Gastroesophageal sphincter (tissue), 4 donors: Measurements from ENCODE around the gene ZEB1. TPM values are rescaled to one million over a fixed set of nuclear protein-coding genes. Genes with fewer than 3 reads are reported as not detected.

Experiments used
- ATAC-seq: fragments of 150-250 bp; one replicate; pipeline ENCODE4 v1.9.1; 2016; ENCODE audit warnings: mild to moderate bottlenecking, moderate library complexity
- H3K27ac ChIP-seq, 4 donors: fragments of 200-600 bp; sonication (generic) in 3 of 4; 1 replicate in 3 of 4; 2 replicates in 1 of 4; pipeline ENCODE4 v1.5.1; 2016 to 2019
- H3K27me3 ChIP-seq: fragments of 200-600 bp; sonication (generic); one replicate; pipeline ENCODE4 v1.5.1; 2019
- H3K36me3 ChIP-seq, 2 donors: fragments of 200-600 bp; sonication (generic); one replicate each; pipeline ENCODE4 v1.5.1; 2019; ENCODE audit warnings: control low read depth in 1 of 2
- H3K4me1 ChIP-seq, 3 donors: fragments of 200-600 bp; sonication (generic); 1 replicate in 2 of 3; 2 replicates in 1 of 3; pipeline ENCODE4 v1.5.1; 2016 to 2019; ENCODE audit warnings: control low read depth in 2 of 3
- H3K4me3 ChIP-seq, 2 donors: fragments of 200-600 bp; sonication (generic); one replicate each; pipeline ENCODE4 v1.5.1; 2019; ENCODE audit warnings: mild to moderate bottlenecking in 1 of 2, moderate library complexity in 1 of 2
- H3K9me3 ChIP-seq, 3 donors: fragments of 200-600 bp; sonication (generic); one replicate each; pipeline ENCODE4 v1.5.1; 2017 to 2019; ENCODE audit warnings: control low read depth in 2 of 3
- EP300 ChIP-seq: sonication (generic); formaldehyde crosslinking; IDR thresholded peaks from one replicate; pipeline ENCODE4 v1.6.1; 2017; ENCODE audit warnings: antibody characterized with exemption, mild to moderate bottlenecking
- POLR2A ChIP-seq, 2 donors: fragments of 450-650 bp; IDR thresholded peaks; one replicate each; pipeline ENCODE4 v1.6.1; 2017; ENCODE audit warnings: antibody characterized with exemption in 2 of 2, mild to moderate bottlenecking in 2 of 2, moderate library complexity in 1 of 2
- POLR2AphosphoS5 ChIP-seq: sonication (generic); formaldehyde crosslinking; IDR thresholded peaks from one replicate; pipeline ENCODE4 v1.6.1; 2017; ENCODE audit warnings: antibody characterized with exemption
- WGBS, 2 donors: methylation state at CpG; one replicate each; pipeline ENCODE4 v1.1.5; 2018; ENCODE audit warnings: low coverage in 1 of 2; 5-methylcytosine and 5-hydroxymethylcytosine counted together
- total RNA-seq, 4 donors: library from RNA; depleted of rRNA; stranded (reverse); fragments of >200 nt; gene quantifications; one replicate each; pipeline ENCODE4 v1.1.0, GENCODE V29; 2016
- TF ChIP-seq, protein P1 (sequence below), 4 experiments: fragments of 200-600 bp in 2 of 4; fragments of 450-650 bp in 2 of 4; sonication (generic) in 1 of 4; IDR thresholded peaks; one replicate each; pipeline ENCODE4 v1.5.1; 2017 to 2019; ENCODE audit warnings: antibody characterized with exemption in 4 of 4, mild to moderate bottlenecking in 2 of 4, moderate library complexity in 2 of 4

Gene ZEB1
- total RNA-seq, 4 donors from 2014 or later = 191 to 219 (median 198) TPM

DNA sequence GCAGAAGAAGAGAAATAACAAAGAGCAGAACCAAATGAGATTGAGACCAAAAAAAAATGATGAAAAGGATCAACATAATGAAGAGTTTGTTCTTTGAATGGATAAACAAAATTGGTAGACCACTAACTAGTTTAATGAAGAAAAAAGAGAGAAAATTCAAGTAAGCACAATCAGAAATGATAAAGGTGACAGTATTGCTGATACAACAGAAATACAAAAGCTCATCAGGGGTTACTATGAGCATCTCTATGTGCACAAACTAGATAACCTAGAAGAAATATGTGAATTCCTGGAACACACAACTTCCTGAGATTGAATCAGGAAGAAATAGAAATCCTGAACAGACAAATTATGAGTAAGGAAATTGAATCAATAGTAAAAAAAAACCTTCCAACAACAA, 157.1 kb downstream of the ZEB1 start:
- Histone ChIP-seq H3K4me3 (no peak overlapping the region), H3K4me1 (no peaks in the 10 kb centered on the region), H3K27ac (no peak overlapping the region), H3K36me3 (no peaks in the 10 kb centered on the region), H3K27me3 (no peaks in the 10 kb centered on the region), H3K9me3 (peaks cover 0 to 11% (median 2%) of the 10 kb centered on the region in 3 donors)
- no peak for TF ChIP-seq POLR2A (IDR thresholded peaks at IDR 0.05)
- TF ChIP-seq, protein P1, sequence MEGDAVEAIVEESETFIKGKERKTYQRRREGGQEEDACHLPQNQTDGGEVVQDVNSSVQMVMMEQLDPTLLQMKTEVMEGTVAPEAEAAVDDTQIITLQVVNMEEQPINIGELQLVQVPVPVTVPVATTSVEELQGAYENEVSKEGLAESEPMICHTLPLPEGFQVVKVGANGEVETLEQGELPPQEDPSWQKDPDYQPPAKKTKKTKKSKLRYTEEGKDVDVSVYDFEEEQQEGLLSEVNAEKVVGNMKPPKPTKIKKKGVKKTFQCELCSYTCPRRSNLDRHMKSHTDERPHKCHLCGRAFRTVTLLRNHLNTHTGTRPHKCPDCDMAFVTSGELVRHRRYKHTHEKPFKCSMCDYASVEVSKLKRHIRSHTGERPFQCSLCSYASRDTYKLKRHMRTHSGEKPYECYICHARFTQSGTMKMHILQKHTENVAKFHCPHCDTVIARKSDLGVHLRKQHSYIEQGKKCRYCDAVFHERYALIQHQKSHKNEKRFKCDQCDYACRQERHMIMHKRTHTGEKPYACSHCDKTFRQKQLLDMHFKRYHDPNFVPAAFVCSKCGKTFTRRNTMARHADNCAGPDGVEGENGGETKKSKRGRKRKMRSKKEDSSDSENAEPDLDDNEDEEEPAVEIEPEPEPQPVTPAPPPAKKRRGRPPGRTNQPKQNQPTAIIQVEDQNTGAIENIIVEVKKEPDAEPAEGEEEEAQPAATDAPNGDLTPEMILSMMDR (IDR thresholded peaks at IDR 0.05) = no peak
- no peak for TF ChIP-seq POLR2AphosphoS5
- no peak for TF ChIP-seq EP300
- no peak for ATAC-seq

DNA sequence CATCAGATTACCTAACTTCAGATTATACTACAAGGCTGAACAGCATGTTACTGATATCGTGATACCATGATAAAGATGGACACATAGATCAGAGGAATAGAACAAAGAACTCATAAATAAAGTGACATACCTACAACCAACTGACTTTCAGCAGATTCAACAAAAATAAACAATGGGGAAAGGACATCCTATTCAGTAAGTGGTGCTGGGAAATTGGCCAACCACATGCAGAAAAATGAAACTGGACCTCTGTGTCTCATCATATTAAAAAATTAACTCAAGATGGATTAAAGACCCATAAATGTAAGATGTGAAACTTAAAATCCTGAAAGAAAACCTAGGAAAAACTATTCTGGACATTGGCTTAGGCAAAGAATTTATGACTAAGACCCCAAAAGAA, 158.6 kb downstream of the ZEB1 start:
- no peaks in the 10 kb centered on the region for H3K36me3 ChIP-seq
- H3K27me3 ChIP-seq = no peaks in the 10 kb centered on the region
- peaks cover 0 to 11% (median 2%) of the 10 kb centered on the region in 3 donors for H3K9me3 ChIP-seq
- TF ChIP-seq EP300 = no peak
- TF ChIP-seq, protein P1 (IDR thresholded peaks at IDR 0.05) = no peak
- no peak for TF ChIP-seq POLR2A (IDR thresholded peaks at IDR 0.05)
- TF ChIP-seq POLR2AphosphoS5 = no peak
- H3K27ac ChIP-seq = no peak overlapping the region
- H3K4me1 ChIP-seq = no peaks in the 10 kb centered on the region
- H3K4me3 ChIP-seq = no peak overlapping the region
- no peak for ATAC-seq
- 31 to 50% methylated on average over 1 of the region's 1 CpG for WGBS, 2 donors

DNA sequence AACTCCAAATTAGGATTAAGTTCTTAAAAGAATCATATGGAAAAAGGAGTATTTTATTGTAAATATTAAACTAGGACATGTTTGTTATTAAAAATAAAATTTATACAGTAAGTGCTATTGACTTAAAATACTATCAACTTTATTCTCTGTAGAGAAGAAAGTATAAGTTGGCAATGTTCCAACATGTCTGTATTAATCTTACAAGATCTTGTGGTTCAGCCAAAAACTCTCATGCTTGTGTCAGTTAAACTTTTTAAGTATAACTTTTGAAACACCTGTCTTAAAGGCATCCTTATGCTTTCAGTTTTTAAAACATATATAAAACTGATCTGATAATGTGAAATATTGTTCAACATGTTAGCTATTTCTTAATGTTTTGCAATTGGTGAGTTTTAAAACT, 160.7 kb downstream of the ZEB1 start:
- H3K36me3 ChIP-seq = no peaks in the 10 kb centered on the region
- TF ChIP-seq EP300 (no peak), POLR2AphosphoS5 (no peak), POLR2A (IDR thresholded peaks at IDR 0.05) (no peak)
- TF ChIP-seq, protein P1 (IDR thresholded peaks at IDR 0.05) = no peak
- no peaks in the 10 kb centered on the region for H3K27me3 ChIP-seq
- H3K4me1 ChIP-seq = no peaks in the 10 kb centered on the region
- no peak overlapping the region for H3K27ac ChIP-seq
- H3K4me3 ChIP-seq = no peak overlapping the region
- peaks cover 0 to 11% (median 2%) of the 10 kb centered on the region in 3 donors for H3K9me3 ChIP-seq
- ATAC-seq = no peak

DNA sequence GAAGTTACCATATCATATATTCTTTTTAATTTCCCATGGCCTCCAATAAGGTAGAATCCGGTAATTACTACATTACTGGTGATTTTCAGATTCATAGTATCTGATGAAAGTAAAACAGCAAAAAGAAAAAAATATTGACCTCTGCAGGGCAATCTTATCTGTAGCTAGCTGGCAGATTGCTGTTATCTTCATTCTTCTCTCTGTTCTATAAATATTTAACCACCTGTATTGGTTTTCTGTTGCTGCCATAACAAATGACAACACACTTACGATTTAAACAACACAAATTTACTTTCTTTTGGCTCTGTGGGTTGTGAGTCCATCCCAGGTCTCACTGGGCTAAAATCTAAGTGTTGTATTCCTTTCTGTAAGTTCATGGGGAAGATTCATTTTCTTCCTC, 164.5 kb downstream of the ZEB1 start:
- ATAC-seq = no peak
- H3K27me3 ChIP-seq = no peaks in the 10 kb centered on the region
- 70 to 93% methylated on average over 2 of the region's 2 CpGs for WGBS, 2 donors
- no peak overlapping the region for H3K4me3 ChIP-seq
- no peak for TF ChIP-seq POLR2A (IDR thresholded peaks at IDR 0.05)
- TF ChIP-seq, protein P1 (IDR thresholded peaks at IDR 0.05) = no peak
- no peak for TF ChIP-seq EP300
- no peak for TF ChIP-seq POLR2AphosphoS5
- H3K9me3 ChIP-seq = peaks cover 0 to 8% (median 0%) of the 10 kb centered on the region in 3 donors
- H3K27ac ChIP-seq = no peak overlapping the region
- no peaks in the 10 kb centered on the region for H3K4me1 ChIP-seq
- no peaks in the 10 kb centered on the region for H3K36me3 ChIP-seq

DNA sequence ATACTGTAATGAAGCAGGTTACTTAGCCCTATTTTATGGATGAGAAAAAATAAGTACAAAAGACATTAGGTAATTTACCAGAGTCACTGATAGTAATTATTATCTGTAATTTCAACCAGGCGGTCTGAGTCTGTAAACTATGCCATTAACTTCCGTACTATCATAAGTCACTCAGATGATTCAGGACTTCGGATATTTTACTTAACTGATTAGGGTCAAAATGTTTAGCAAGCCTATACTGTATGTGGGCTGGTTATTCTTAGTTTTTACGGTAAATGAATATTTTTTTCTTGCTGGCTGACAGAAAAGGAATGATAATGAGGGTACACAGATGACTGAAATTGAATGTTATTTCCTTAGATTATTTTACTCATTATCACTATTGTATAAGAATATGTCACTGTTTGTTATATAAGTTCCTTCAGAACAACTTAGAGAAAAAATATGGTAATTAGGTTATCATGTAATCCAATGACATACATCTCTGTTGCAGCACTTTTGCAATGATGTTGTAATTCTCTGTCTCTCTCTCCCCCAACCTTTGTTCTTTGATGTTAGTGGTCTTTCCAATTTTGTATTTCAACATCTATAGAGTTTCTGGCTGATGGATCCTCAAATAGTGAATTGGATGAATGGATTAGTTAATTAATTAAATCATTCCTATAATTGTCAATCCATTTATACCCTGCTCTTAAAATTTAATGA, 165.6 kb downstream of the ZEB1 start:
- WGBS, 2 donors = 71 to 92% methylated on average over 4 of the region's 4 CpGs

More for the DNA sequence above, 165.6 kb downstream of the ZEB1 start:
- no peak for ATAC-seq
- Histone ChIP-seq H3K27me3 (no peaks in the 10 kb centered on the region), H3K4me1 (no peaks in the 10 kb centered on the region), H3K36me3 (no peaks in the 10 kb centered on the region), H3K9me3 (peaks cover 0 to 8% (median 0%) of the 10 kb centered on the region in 3 donors), H3K27ac (no peak overlapping the region), H3K4me3 (no peak overlapping the region)
- TF ChIP-seq POLR2A (IDR thresholded peaks at IDR 0.05) = no peak
